NCI-H69 (cell line): ENCODE data around the gene ZNF24.

Source experiments
- DNase-seq: peaks from one replicate; lab custom pipeline; 2025; lab: John Stamatoyannopoulos, UW

The ZNF24 gene

GRCh38 chr18:35352778-35353177 lies 8.6 kb upstream of the ZNF24 start:
- no peak for DNase-seq

DNA sequence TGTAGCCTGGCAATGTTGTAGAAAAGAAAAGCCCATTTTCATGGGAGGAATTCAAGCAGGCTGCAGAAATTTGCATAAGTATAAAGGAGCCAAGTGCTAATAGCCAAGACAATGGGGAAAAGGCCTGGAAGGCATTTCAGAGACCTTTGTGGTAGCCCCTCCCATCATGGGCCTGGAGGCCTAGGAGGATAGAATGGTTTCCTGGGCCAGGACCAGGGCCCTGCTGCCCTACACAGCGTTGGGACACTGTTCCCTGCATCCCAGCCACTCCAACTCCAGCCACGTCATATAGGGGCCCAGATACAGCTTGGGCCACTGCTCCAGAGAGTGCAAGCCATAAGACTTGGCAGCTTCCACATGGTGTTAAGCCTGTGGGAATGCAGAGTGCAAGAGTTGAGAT lies 8.1 kb upstream of the ZNF24 start:
- DNase-seq, result no peak

DNA sequence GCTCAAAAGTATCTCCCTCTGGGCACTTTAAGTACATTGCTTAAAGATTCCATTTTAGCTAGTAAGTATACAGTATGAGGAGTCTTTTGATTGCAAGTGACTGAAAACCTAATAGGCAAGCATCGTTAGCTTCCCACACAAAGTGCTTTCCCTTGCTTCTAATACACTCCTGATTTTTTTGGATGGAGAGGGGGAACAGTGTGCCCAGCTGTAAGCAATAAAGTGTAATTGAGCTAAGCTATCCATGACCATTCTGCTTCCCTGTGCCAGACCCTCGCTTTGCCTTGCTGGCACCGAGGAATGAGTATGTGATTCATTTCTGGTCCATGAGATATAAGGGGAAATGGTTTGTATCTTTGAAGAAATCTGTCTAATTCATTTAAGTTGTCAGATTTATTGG lies 3.8 kb upstream of the ZNF24 start:
- DNase-seq, result peak; percentile 24

GRCh38 chr18:35345950-35346349 lies 1.7 kb upstream of the ZNF24 start:
- DNase-seq, result no peak

DNA sequence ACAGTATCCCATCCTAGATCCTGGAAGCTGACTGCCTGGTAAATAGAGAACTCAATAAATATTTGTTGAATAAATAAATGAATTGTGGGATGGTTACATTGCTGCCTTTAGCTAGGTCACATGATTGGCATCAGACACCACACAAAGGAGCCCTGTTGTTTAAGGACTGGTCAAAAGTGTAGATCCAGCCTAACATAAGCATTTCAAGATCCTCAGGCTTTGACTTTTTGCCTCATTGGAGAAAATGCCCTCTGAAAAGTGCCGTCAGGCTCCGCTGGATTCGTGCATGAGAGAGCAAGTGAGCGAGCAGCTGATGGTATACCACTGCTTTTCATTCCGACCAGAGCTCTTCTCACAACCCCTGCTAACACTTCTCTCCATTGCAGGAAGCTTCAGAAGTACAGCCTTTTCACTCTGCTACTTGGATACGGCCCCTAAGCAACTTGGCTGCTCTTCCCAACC lies 1.3 kb upstream of the ZNF24 start:
- peak; percentile 83 for DNase-seq

GRCh38 chr18:35344736-35345459 lies 678 bp upstream of the ZNF24 start:
- DNase-seq, result peak; percentile 83

GRCh38 chr18:35343488-35343935 lies 708 bp downstream of the ZNF24 start:
- no peak for DNase-seq

DNA sequence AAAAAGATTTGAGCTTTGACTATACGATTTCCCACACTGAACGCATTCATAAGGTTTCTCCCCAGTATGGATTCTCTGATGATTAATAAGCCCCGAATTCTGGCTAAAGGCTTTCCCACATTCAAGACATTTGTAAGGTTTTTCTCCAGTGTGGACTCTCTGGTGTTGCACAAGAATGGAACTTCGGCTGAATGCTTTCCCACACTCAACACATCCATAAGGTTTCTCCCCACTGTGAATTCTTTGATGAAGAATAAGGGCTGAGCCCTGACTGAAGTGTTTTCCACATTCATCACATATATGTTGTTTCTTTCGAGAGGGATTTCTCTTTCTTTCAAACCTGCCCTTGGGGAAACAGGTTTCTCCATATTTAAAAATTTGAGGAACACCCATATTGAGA lies 6.9 kb downstream of the ZNF24 start:
- no peak for DNase-seq

DNA sequence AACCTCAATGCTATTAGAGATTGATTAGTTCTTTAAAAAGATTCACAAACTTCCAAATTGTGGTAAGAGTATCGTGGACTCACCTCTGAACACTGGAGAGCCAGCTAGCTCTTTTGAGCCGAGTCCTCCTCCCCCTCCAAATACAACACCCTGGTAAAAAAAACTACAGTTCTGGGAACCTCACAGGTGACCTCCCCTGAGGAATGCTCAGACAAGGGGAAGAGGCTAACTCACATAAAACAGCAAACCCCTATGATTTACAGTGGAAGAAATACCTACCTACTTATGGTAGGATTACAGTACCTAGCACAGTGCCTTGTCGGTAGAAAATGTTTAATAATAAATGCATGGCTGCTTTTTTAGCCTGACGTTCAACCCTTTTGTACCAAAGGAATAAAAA lies 8.4 kb downstream of the ZNF24 start:
- DNase-seq, result peak; percentile 80

- DNase-seq, result no peak
These were observed 9.4 kb downstream of the ZNF24 start for GRCh38 chr18:35334821-35335220.

GRCh38 chr18:35334212-35334611 lies 10.0 kb downstream of the ZNF24 start:
- no peak for DNase-seq

DNA sequence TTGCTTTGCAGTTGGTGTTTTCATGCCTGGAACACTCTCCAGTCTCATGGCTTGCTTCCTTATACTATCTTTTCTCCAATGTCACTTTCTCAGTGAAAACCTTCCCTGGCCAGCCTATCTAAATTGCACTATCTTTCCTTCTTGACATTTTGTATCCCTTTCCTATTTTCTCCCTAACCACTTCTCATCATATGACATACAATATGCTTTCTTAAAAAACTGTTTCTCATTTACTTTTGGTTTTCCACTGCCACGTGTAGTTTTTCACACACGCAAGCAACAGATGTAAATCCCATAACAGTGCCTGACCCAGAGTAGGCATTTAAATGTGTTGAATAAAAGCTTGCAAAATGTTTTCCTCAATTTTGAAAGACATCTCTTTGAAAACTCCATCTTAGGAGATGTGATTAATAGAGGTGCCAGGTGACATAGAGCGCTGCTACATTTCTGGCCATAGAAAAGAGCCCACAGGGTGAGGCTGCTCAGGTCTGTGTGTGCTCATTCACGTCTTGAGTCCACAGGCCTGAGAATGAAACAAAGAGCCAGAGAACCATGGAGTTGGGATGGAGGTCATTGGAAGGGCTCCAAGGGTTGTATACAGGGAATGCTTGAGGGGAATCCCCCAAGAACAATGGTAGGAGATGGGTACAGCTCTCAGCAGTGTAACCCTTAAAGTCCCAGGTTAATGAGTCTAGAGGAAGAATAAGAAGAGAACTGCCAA lies 12.7 kb downstream of the ZNF24 start:
- peak; percentile 22 for DNase-seq

GRCh38 chr18:35328868-35329267 lies 15.4 kb downstream of the ZNF24 start:
- no peak for DNase-seq

DNA sequence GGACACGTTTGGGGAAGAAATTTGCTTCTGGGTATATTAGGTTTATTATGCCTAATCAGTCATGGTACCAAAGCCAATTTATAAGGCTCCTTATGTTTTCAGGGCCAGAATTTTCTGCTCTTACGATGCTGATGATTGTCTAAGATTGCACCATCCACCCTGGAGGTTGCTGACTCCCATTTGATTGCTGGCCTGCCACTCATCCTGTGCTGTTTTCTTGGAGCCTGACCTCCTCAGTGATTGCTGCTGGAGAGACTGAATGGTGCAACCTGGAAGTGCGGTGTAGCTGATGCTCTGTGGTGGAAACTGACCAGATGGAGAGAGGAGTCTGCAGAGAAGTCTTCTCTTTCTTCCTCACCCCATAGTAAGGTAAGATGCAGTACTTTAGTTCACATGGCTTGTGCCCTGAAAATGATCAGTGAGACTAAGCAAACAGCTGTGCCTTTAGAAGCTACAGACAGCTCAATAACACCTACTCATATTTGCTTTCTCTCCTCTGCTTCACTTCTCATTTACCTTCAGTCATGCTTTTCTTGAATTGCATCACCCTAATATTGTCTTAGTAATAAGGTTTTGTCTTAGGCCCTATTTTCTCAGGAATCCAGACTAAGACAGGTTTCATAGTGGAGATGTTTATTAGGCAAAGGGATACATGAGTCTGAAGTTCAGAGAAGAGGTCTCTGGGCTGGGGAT lies 17.4 kb downstream of the ZNF24 start:
- peak; percentile 37 for DNase-seq

DNA sequence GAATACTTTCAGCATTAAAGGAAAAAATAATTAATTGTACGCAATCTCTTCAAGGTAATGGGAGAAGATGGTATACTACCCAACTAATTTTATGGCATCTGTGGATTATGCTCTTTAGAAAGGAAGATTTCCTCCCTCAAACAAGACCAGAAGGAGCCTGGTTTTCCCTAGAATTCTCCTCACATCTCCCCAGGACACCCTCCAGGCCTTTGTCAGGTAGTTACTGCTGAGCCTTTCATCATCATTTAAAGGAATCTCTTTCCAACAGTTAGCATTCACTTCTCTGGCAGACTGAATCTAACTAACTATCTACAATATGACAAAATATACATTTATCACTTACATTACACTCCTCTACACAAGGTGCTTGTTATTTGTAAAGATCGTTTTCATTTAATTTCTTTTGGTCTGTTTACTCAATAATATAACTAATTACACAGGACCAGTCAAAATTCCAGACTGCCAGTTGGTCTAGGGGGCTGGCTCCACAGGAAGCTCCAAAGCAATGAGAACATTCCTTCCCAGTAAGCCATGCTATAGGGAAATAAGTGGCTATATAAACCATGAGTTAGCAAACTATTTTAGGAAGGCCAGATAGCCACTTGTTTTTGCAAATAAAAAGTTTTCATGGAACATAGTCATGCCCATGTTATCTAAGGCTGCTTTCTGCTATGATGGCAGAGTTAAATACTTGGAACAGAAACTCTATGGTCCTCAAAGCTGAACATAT lies 19.1 kb downstream of the ZNF24 start:
- peak; percentile 72 for DNase-seq

DNA sequence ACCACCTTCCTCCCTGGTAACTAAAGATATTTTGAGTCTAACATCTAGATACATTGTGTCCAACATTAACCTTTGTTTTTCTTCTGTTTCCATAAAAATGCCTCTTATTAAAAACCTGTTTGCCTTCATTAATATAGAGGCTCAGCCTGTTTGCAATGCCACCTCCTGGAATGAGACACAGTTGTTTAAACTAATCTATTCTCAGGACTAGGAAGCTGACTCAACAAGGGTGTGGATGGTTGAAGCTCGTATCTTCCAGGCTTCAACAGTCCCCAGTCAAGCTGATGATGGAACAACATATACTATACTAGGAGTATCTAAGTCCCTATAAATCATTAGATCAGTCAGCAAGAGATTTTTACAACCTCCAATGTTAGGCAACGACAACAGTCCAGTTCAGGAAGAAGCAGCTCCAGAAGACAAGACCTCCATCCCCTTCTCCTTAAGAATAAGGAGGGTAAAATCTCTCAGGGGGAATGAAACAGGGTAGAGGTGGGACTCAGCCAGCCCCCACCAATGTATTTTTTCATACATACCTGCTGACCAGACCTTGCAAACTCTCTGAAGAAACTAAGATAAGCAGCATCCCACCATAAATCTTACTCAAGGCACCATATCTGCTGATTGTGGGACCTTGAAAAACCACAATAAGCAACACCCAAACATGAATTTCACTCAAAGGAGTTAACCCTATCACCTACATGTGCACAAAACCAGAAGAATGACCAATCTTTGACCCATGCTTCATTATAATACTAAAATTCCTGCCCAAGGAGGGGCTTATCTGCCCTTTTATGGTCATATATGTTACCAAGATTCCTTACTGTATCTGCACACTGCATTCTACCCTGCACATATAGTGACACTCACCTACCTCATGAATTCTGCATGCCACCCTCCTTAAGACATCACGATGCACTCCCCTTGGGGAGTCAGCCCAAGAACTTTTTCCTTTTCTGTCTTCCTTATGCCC lies 21.4 kb downstream of the ZNF24 start:
- DNase-seq, result no peak

DNA sequence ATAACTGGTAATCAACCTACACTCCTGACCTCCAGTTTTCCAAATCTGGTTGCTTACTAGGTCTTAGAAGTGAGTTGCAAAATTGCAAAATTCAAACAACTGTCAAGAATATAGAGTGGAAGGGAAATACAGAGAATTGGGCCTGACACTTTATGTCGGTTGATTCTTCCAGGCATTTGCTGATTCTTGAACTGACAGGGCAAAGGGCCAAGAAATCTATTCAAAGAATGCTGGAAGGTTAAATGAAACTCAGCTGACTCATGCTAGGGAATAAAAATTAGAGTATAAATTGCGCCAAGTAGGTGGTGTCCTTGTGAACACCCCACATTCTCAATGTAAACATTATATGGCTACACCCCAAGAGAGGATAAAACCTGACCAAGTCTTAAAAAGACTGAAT lies 32.7 kb downstream of the ZNF24 start:
- DNase-seq, result no peak

- DNase-seq, result no peak
These were observed 37.5 kb downstream of the ZNF24 start for GRCh38 chr18:35306588-35307250.

GRCh38 chr18:35303610-35304009 lies 40.6 kb downstream of the ZNF24 start:
- DNase-seq, result no peak

DNA sequence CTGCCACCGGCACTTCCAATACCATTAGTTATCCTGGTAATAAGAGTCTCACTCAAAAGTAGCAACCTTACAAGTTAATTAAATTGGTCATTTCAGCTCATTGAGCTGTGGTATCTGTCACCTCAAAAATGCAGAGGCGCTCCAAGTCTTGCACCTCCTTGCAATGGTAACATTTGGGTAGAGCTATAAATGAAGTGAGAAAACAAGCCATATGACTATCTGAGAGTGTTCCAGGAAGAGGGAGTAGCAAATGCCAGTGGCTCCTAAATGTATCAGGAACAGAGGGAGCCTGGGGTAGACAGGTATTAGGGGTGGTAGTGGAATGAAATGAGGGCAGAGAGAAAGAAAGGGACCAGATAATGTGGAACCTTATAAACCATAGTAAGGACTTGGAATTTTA lies 48.2 kb downstream of the ZNF24 start:
- DNase-seq, result no peak
